ENCODE data around the gene NCAPG2. TPM values are rescaled to one million over a fixed set of nuclear protein-coding genes. Genes with fewer than 3 reads are reported as not detected.

Gene NCAPG2
- total RNA-seq, 2 experiments from 2014 or later = 145 to 149 TPM

GRCh38 chr7:158612546-158612945 is 92.1 kb downstream of the NCAPG2 start:
- no peak overlapping the region for H3K4me3 Mint-ChIP-seq
- peaks cover 15% of the 10 kb centered on the region for H3K4me1 Mint-ChIP-seq (ENCODE audit: low read depth)
- intact Hi-C loops (cut with micrococcal nuclease) = no loop called here
- H3K27me3 Mint-ChIP-seq (ENCODE audit: low read depth) = no peaks in the 10 kb centered on the region
- CTCF ChIA-PET = interaction anchor here (0.7 to 1.2 kb wide), 2 partner anchors 364 to 1736 kb away, joined by 3 to 4 read pairs; no protein-coding TSS in a partner anchor
- H3K9me3 Mint-ChIP-seq = no peaks in the 10 kb centered on the region
- H3K36me3 Mint-ChIP-seq (ENCODE audit: low read depth) = peaks cover 19% of the 10 kb centered on the region
- no peak for DNase-seq
- H3K27ac Mint-ChIP-seq = no peak overlapping the region

- Mint-ChIP-seq H3K4me3 (no peak overlapping the region), H3K36me3 (ENCODE audit: low read depth) (peaks cover 20% of the 10 kb centered on the region), H3K27ac (no peak overlapping the region), H3K27me3 (ENCODE audit: low read depth) (no peaks in the 10 kb centered on the region), H3K9me3 (no peaks in the 10 kb centered on the region), H3K4me1 (ENCODE audit: low read depth) (peaks cover 15% of the 10 kb centered on the region)
- DNase-seq = no peak
- intact Hi-C loops (cut with micrococcal nuclease) = no loop called here
- CTCF ChIA-PET = interaction anchor here (0.6 to 1.2 kb wide), 4 partner anchors 36 to 365 kb away, joined by 3 to 4 read pairs (median 4); no protein-coding TSS in a partner anchor
Measured at GRCh38 chr7:158611541-158611940, 93.1 kb downstream of the NCAPG2 start.

- no peaks in the 10 kb centered on the region for H3K27me3 Mint-ChIP-seq (ENCODE audit: low read depth)
- H3K36me3 Mint-ChIP-seq (ENCODE audit: low read depth) = peaks cover 22% of the 10 kb centered on the region
- no peak overlapping the region for H3K27ac Mint-ChIP-seq
- DNase-seq = no peak
- H3K9me3 Mint-ChIP-seq = no peaks in the 10 kb centered on the region
- H3K4me3 Mint-ChIP-seq = no peak overlapping the region
- intact Hi-C loops (cut with micrococcal nuclease) = no loop called here
- peaks cover 15% of the 10 kb centered on the region for H3K4me1 Mint-ChIP-seq (ENCODE audit: low read depth)
- CTCF ChIA-PET = no interaction called here
Measured at GRCh38 chr7:158609313-158609974, 95.2 kb downstream of the NCAPG2 start.

GRCh38 chr7:158607563-158607962 is 97.0 kb downstream of the NCAPG2 start:
- Mint-ChIP-seq H3K9me3 (no peaks in the 10 kb centered on the region), H3K4me3 (no peak overlapping the region), H3K27ac (no peak overlapping the region), H3K4me1 (ENCODE audit: low read depth) (peaks cover 10% of the 10 kb centered on the region), H3K27me3 (ENCODE audit: low read depth) (no peaks in the 10 kb centered on the region), H3K36me3 (ENCODE audit: low read depth) (peaks cover 17% of the 10 kb centered on the region)
- no peak for DNase-seq
- intact Hi-C loops (cut with micrococcal nuclease) = no loop called here
- CTCF ChIA-PET = interaction anchor here (0.8 kb wide), 1 partner anchor 369 kb away, joined by 3 read pairs; no protein-coding TSS in a partner anchor

GRCh38 chr7:158606671-158607424 is 97.8 kb downstream of the NCAPG2 start:
- H3K4me3 Mint-ChIP-seq = no peak overlapping the region

GRCh38 chr7:158606129-158606528 is 98.5 kb downstream of the NCAPG2 start:
- Mint-ChIP-seq H3K4me3 (no peak overlapping the region), H3K27me3 (ENCODE audit: low read depth) (no peaks in the 10 kb centered on the region), H3K27ac (no peak overlapping the region), H3K4me1 (ENCODE audit: low read depth) (peaks cover 4% of the 10 kb centered on the region), H3K36me3 (ENCODE audit: low read depth) (peaks cover 11% of the 10 kb centered on the region), H3K9me3 (no peaks in the 10 kb centered on the region)
- intact Hi-C loops (cut with micrococcal nuclease) = no loop called here
- no peak for DNase-seq
- CTCF ChIA-PET = no interaction called here

More at GRCh38 chr7:158606671-158607424, 97.8 kb downstream of the NCAPG2 start:
- CTCF ChIA-PET = no interaction called here
- DNase-seq = no peak
- no peaks in the 10 kb centered on the region for H3K27me3 Mint-ChIP-seq (ENCODE audit: low read depth)
- intact Hi-C loops (cut with micrococcal nuclease) = no loop called here
- peaks cover 14% of the 10 kb centered on the region for H3K36me3 Mint-ChIP-seq (ENCODE audit: low read depth)
- H3K27ac Mint-ChIP-seq = no peak overlapping the region
- peaks cover 4% of the 10 kb centered on the region for H3K4me1 Mint-ChIP-seq (ENCODE audit: low read depth)
- H3K9me3 Mint-ChIP-seq = no peaks in the 10 kb centered on the region

GRCh38 chr7:158603773-158604755 is 100.5 kb downstream of the NCAPG2 start:
- CTCF ChIA-PET = no interaction called here
- no peak overlapping the region for H3K27ac Mint-ChIP-seq
- H3K36me3 Mint-ChIP-seq (ENCODE audit: low read depth) = peaks cover 7% of the 10 kb centered on the region

GRCh38 chr7:158602905-158603772 is 101.5 kb downstream of the NCAPG2 start:
- no peak for DNase-seq
- intact Hi-C loops (cut with micrococcal nuclease) = no loop called here
- Mint-ChIP-seq H3K36me3 (ENCODE audit: low read depth) (peaks cover 6% of the 10 kb centered on the region), H3K27me3 (ENCODE audit: low read depth) (no peaks in the 10 kb centered on the region), H3K27ac (no peak overlapping the region), H3K4me1 (ENCODE audit: low read depth) (peaks cover 4% of the 10 kb centered on the region), H3K4me3 (no peak overlapping the region), H3K9me3 (no peaks in the 10 kb centered on the region)
- CTCF ChIA-PET = no interaction called here

More at GRCh38 chr7:158603773-158604755, 100.5 kb downstream of the NCAPG2 start:
- no peak for DNase-seq
- H3K4me3 Mint-ChIP-seq = no peak overlapping the region
- no peaks in the 10 kb centered on the region for H3K9me3 Mint-ChIP-seq
- H3K27me3 Mint-ChIP-seq (ENCODE audit: low read depth) = no peaks in the 10 kb centered on the region
- H3K4me1 Mint-ChIP-seq (ENCODE audit: low read depth) = peaks cover 4% of the 10 kb centered on the region
- intact Hi-C loops (cut with micrococcal nuclease) = no loop called here

GRCh38 chr7:158602041-158602440 is 102.6 kb downstream of the NCAPG2 start:
- Mint-ChIP-seq H3K27ac (no peak overlapping the region), H3K4me3 (no peak overlapping the region)
- CTCF ChIA-PET = no interaction called here

GRCh38 chr7:158601090-158601489 is 103.5 kb downstream of the NCAPG2 start:
- peaks cover 4% of the 10 kb centered on the region for H3K4me1 Mint-ChIP-seq (ENCODE audit: low read depth)
- peaks cover 2% of the 10 kb centered on the region for H3K36me3 Mint-ChIP-seq (ENCODE audit: low read depth)
- H3K27me3 Mint-ChIP-seq (ENCODE audit: low read depth) = no peaks in the 10 kb centered on the region
- H3K4me3 Mint-ChIP-seq = no peak overlapping the region
- intact Hi-C loops (cut with micrococcal nuclease) = no loop called here
- H3K27ac Mint-ChIP-seq = no peak overlapping the region
- CTCF ChIA-PET = no interaction called here
- no peaks in the 10 kb centered on the region for H3K9me3 Mint-ChIP-seq
- no peak for DNase-seq

More at GRCh38 chr7:158602041-158602440, 102.6 kb downstream of the NCAPG2 start:
- intact Hi-C loops (cut with micrococcal nuclease) = no loop called here
- Mint-ChIP-seq H3K27me3 (ENCODE audit: low read depth) (no peaks in the 10 kb centered on the region), H3K9me3 (no peaks in the 10 kb centered on the region), H3K36me3 (ENCODE audit: low read depth) (peaks cover 2% of the 10 kb centered on the region), H3K4me1 (ENCODE audit: low read depth) (peaks cover 4% of the 10 kb centered on the region)
- DNase-seq = no peak

GRCh38 chr7:158596745-158597144 is 107.9 kb downstream of the NCAPG2 start:
- DNase-seq = no peak
- H3K27ac Mint-ChIP-seq = no peak overlapping the region
- CTCF ChIA-PET = no interaction called here
- H3K36me3 Mint-ChIP-seq (ENCODE audit: low read depth) = no peaks in the 10 kb centered on the region
- H3K4me1 Mint-ChIP-seq (ENCODE audit: low read depth) = peaks cover 4% of the 10 kb centered on the region
- intact Hi-C loops (cut with micrococcal nuclease) = no loop called here
- no peak overlapping the region for H3K4me3 Mint-ChIP-seq
- peaks cover 3% of the 10 kb centered on the region for H3K9me3 Mint-ChIP-seq
- H3K27me3 Mint-ChIP-seq (ENCODE audit: low read depth) = no peaks in the 10 kb centered on the region

Data from activated naive CD4-positive, alpha-beta T cell treated with anti-CD3 and anti-CD28 coated beads for 36 hours (primary cell).